Psoas muscle (tissue), 8 donors: ENCODE results near the gene MYO5B. TPM values are rescaled to one million over a fixed set of nuclear protein-coding genes. Genes with fewer than 3 reads are reported as not detected.
A peak's percentile ranks its signal among the peaks of the same experiment; 100 is the strongest.

Source experiments
- ATAC-seq, 4 donors: fragments of 200-7000 bp; cut with Tn5 transposase; one replicate each; pipeline ENCODE4 v1.9.1; 2020; ENCODE audit warnings: moderate library complexity in 3 of 4, mild to moderate bottlenecking in 2 of 4
- DNase-seq, 2 donors: peaks; one replicate each; pipeline ENCODE4 v3.0.0-alpha.2; 2020
- H3K27ac ChIP-seq: fragments of 200-600 bp; one replicate; pipeline ENCODE4 v1.8.0; 2022
- H3K27me3 ChIP-seq, 3 donors: fragments of 200-600 bp in 1 of 3; one replicate each; pipeline versions ENCODE4 v1.6.1 to v1.8.0; 2013 to 2022; ENCODE audit warnings: low read length in 2 of 3, mild to moderate bottlenecking in 2 of 3, moderate library complexity in 1 of 3; ENCODE audit not compliant: insufficient read depth in 3 of 3
- H3K36me3 ChIP-seq, 2 donors: fragments of 200-600 bp in 1 of 2; one replicate each; pipeline versions ENCODE4 v1.6.1 to v1.8.0; 2013 to 2022; ENCODE audit warnings: low read depth in 1 of 2, mild to moderate bottlenecking in 1 of 2, moderate library complexity in 1 of 2; ENCODE audit not compliant: insufficient read depth in 1 of 2
- H3K4me1 ChIP-seq: fragments of 200-600 bp; one replicate; pipeline ENCODE4 v1.8.0; 2022
- H3K4me3 ChIP-seq: fragments of 200-600 bp; one replicate; pipeline ENCODE4 v1.8.0; 2022; ENCODE audit warnings: mild to moderate bottlenecking
- H3K9me3 ChIP-seq: fragments of 200-600 bp; one replicate; pipeline ENCODE4 v1.8.0; 2022
- CTCF ChIP-seq: fragments of 200-600 bp; IDR thresholded peaks from one replicate; pipeline ENCODE4 v1.8.0; 2022; ENCODE audit warnings: antibody characterized with exemption
- WGBS, 3 donors: extraction: QIAGEN DNeasy Blood & Tissue Kit; methylation state at CpG; one replicate each; pipeline versions ENCODE4 v1.1.6 to v1.1.7; 2013; 5-methylcytosine and 5-hydroxymethylcytosine counted together
- intact Hi-C, 2 donors: fragments of 100-400 bp; cut with DNase I; formaldehyde crosslinking; loops; one replicate each; pipeline versions ENCODE4 v1.11.0 to v1.14.2; 2022
- polyA plus RNA-seq, 3 donors: library from polyadenylated mRNA; stranded (reverse); fragments of 200-250 nt; gene quantifications; one replicate each; pipeline ENCODE4 v1.2.3, GENCODE V29; 2013
- total RNA-seq, 4 donors: library from RNA; stranded (reverse); fragmentation: NEBNext Ultra II Directional in 2 of 4; extraction: Animal tissue kit (Norgen Biotek cat#: 25700) in 2 of 4; gene quantifications; one replicate each; pipeline versions ENCODE4 v1.2.1 to v1.2.4, GENCODE V29; 2021 to 2023
- donor health status: healthy with polysubstance abuse.
- donor health status: DM: no; HTN: no; CAD: no; lungs with moderate emphysema.
- donor health status: Bipolar disorder and iron deficiency.
- donor health status: healthy.
- donor health status: DM: yes; HTN: yes; CAD: no.
- donor health status: DM: no; HTN: no; CAD: no.
- donor health status: DM: no; HTN: no; CAD: no.
- donor health status: DM: yes; HTN: yes; CAD: no.

The MYO5B gene
- total and polyA plus RNA-seq, 7 donors: 0.10 to 1.2 (median 0.44) TPM

GRCh38 chr18:49980896-49981295 lies 214.1 kb downstream of the MYO5B start:
- Histone ChIP-seq H3K4me1 (peaks cover 8% of the 10 kb centered on the region), H3K27me3 (no peaks in the 10 kb centered on the region), H3K9me3 (no peaks in the 10 kb centered on the region), H3K4me3 (no peak overlapping the region), H3K27ac (no peak overlapping the region), H3K36me3 (no peaks in the 10 kb centered on the region)
- 15 to 37% (median 19%) methylated on average over 4 of the region's 4 CpGs for WGBS, 3 donors
- no peak for TF ChIP-seq CTCF
- ATAC-seq: peak in 2 of 4 donors; percentile 54 to 56
- intact Hi-C loops: no loop called here
- DNase-seq: no peak

- Histone ChIP-seq H3K9me3 (no peaks in the 10 kb centered on the region), H3K27ac (no peak overlapping the region), H3K27me3 (no peaks in the 10 kb centered on the region), H3K4me3 (no peak overlapping the region), H3K36me3 (no peaks in the 10 kb centered on the region), H3K4me1 (peaks cover 13% of the 10 kb centered on the region)
- WGBS, 3 donors: 50 to 59% (median 54%) methylated on average over 15 of the region's 15 CpGs
- no peak for ATAC-seq
- intact Hi-C loops: no loop called here
- no peak for DNase-seq
- TF ChIP-seq CTCF: no peak
Observed at GRCh38 chr18:49976795-49977560, 218.0 kb downstream of the MYO5B start.

- H3K4me3 ChIP-seq: no peak overlapping the region
- intact Hi-C loops: no loop called here
- H3K4me1 ChIP-seq: peaks cover 10% of the 10 kb centered on the region
- H3K27ac ChIP-seq: no peak overlapping the region
- no peaks in the 10 kb centered on the region for H3K36me3 ChIP-seq
- 77 to 80% (median 80%) methylated on average over 3 of the region's 3 CpGs for WGBS, 3 donors
- no peak for TF ChIP-seq CTCF
- H3K9me3 ChIP-seq: no peaks in the 10 kb centered on the region
- DNase-seq (no peak), ATAC-seq (no peak)
- no peaks in the 10 kb centered on the region for H3K27me3 ChIP-seq
Observed at GRCh38 chr18:49976001-49976400, 218.9 kb downstream of the MYO5B start.

GRCh38 chr18:49974079-49974478 lies 220.9 kb downstream of the MYO5B start:
- ATAC-seq (peak in 1 of 4 donors; percentile 25), DNase-seq (no peak)
- Histone ChIP-seq H3K9me3 (no peaks in the 10 kb centered on the region), H3K4me3 (no peak overlapping the region), H3K36me3 (no peaks in the 10 kb centered on the region), H3K27ac (no peak overlapping the region), H3K27me3 (no peaks in the 10 kb centered on the region), H3K4me1 (peaks cover 5% of the 10 kb centered on the region)
- 96 to 97% (median 96%) methylated on average over 9 of the region's 9 CpGs for WGBS, 3 donors
- TF ChIP-seq CTCF: no peak
- intact Hi-C loops: no loop called here

GRCh38 chr18:49973592-49973991 lies 221.4 kb downstream of the MYO5B start:
- Histone ChIP-seq H3K27me3 (no peaks in the 10 kb centered on the region), H3K27ac (no peak overlapping the region), H3K9me3 (no peaks in the 10 kb centered on the region), H3K36me3 (no peaks in the 10 kb centered on the region), H3K4me1 (peaks cover 5% of the 10 kb centered on the region), H3K4me3 (no peak overlapping the region)
- no peak for TF ChIP-seq CTCF
- DNase-seq: no peak
- 46 to 59% (median 56%) methylated on average over 3 of the region's 3 CpGs for WGBS, 3 donors
- intact Hi-C loops: no loop called here
- peak; percentile 45 to 85 (median 66) for ATAC-seq
